ENCODE data around the gene ZNHIT2. TPM values are rescaled to one million over a fixed set of nuclear protein-coding genes. Genes with fewer than 3 reads are reported as not detected.

The ZNHIT2 gene
- total RNA-seq, 1 donor from 2014 or later: 8.1 TPM

DNA sequence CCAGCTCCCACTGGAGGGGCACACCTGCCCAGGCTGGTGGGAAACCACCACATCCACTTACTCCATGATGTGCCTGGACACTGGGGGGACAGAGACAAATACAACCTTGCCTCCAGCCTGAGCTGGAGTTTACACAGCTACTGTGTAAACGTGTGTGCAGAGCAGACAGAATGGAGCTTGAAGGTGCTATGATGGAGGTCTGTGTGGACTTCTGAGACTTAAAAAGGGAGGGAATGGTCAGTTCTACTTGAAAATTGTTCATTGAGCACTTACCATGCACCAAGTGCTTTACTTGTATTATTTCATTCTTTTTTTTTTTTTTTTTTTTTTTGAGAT lies 44.9 kb downstream of the ZNHIT2 start:
- no peak overlapping the region for H3K4me3 Mint-ChIP-seq (ENCODE audit: unreplicated experiment)
- no peak overlapping the region for H2AFZ ChIP-seq (ENCODE audit: low read depth, low read length)
- H3K9ac ChIP-seq (ENCODE audit: low read length): no peak overlapping the region
- no peak for DNase-seq (ENCODE audit: low read depth)
- H3K4me2 ChIP-seq (ENCODE audit: low read length): no peak overlapping the region
- H3K9me3 ChIP-seq (ENCODE audit: insufficient read depth, low read depth, low read length): no peaks in the 10 kb centered on the region
- peaks cover 4% of the 10 kb centered on the region for H3K79me2 ChIP-seq (ENCODE audit: insufficient read depth, low read length)
- H3K27me3 ChIP-seq (ENCODE audit: insufficient read depth, low read length): no peaks in the 10 kb centered on the region
- H3K9me3 Mint-ChIP-seq (ENCODE audit: unreplicated experiment): no peaks in the 10 kb centered on the region
- H3K27ac ChIP-seq (ENCODE audit: low read depth, low read length): no peak overlapping the region
- H4K20me1 ChIP-seq (ENCODE audit: insufficient read depth, low read length): no peaks in the 10 kb centered on the region
- no peak overlapping the region for H3K27ac Mint-ChIP-seq (ENCODE audit: unreplicated experiment)
- no peak for FAIRE-seq
- H3K36me3 ChIP-seq (ENCODE audit: insufficient read depth, low read length): peaks cover 4% of the 10 kb centered on the region
- H3K4me3 ChIP-seq (ENCODE audit: insufficient read depth, low read depth, low read length): no peak overlapping the region
- no peak for TF ChIP-seq EZH2 (IDR thresholded peaks at IDR 0.05; ENCODE audit: insufficient read depth, low read length)
- TF ChIP-seq, protein P1, sequence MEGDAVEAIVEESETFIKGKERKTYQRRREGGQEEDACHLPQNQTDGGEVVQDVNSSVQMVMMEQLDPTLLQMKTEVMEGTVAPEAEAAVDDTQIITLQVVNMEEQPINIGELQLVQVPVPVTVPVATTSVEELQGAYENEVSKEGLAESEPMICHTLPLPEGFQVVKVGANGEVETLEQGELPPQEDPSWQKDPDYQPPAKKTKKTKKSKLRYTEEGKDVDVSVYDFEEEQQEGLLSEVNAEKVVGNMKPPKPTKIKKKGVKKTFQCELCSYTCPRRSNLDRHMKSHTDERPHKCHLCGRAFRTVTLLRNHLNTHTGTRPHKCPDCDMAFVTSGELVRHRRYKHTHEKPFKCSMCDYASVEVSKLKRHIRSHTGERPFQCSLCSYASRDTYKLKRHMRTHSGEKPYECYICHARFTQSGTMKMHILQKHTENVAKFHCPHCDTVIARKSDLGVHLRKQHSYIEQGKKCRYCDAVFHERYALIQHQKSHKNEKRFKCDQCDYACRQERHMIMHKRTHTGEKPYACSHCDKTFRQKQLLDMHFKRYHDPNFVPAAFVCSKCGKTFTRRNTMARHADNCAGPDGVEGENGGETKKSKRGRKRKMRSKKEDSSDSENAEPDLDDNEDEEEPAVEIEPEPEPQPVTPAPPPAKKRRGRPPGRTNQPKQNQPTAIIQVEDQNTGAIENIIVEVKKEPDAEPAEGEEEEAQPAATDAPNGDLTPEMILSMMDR (IDR thresholded peaks at IDR 0.05; ENCODE audit: insufficient read depth, low read depth, low read length): no peak
- no peaks in the 10 kb centered on the region for H3K36me3 Mint-ChIP-seq (ENCODE audit: low read depth, unreplicated experiment)
- no peaks in the 10 kb centered on the region for H3K4me1 Mint-ChIP-seq (ENCODE audit: low read depth, unreplicated experiment)
- peaks cover 3% of the 10 kb centered on the region for H3K27me3 Mint-ChIP-seq (ENCODE audit: low read depth, unreplicated experiment)
- no peaks in the 10 kb centered on the region for H3K4me1 ChIP-seq (ENCODE audit: insufficient read depth, low read length)

- no peak overlapping the region for H2AFZ ChIP-seq (ENCODE audit: low read depth, low read length)
- Mint-ChIP-seq H3K27me3 (ENCODE audit: low read depth, unreplicated experiment) (peaks cover 3% of the 10 kb centered on the region), H3K4me1 (ENCODE audit: low read depth, unreplicated experiment) (no peaks in the 10 kb centered on the region), H3K27ac (ENCODE audit: unreplicated experiment) (no peak overlapping the region), H3K4me3 (ENCODE audit: unreplicated experiment) (no peak overlapping the region), H3K9me3 (ENCODE audit: unreplicated experiment) (no peaks in the 10 kb centered on the region), H3K36me3 (ENCODE audit: low read depth, unreplicated experiment) (no peaks in the 10 kb centered on the region)
- no peaks in the 10 kb centered on the region for H3K9me3 ChIP-seq (ENCODE audit: insufficient read depth, low read depth, low read length)
- no peaks in the 10 kb centered on the region for H4K20me1 ChIP-seq (ENCODE audit: insufficient read depth, low read length)
- H3K9ac ChIP-seq (ENCODE audit: low read length): no peak overlapping the region
- TF ChIP-seq, protein P1 (IDR thresholded peaks at IDR 0.05; ENCODE audit: insufficient read depth, low read depth, low read length): no peak
- no peak for TF ChIP-seq EZH2 (IDR thresholded peaks at IDR 0.05; ENCODE audit: insufficient read depth, low read length)
- H3K79me2 ChIP-seq (ENCODE audit: insufficient read depth, low read length): no peaks in the 10 kb centered on the region
- FAIRE-seq: no peak
- no peak overlapping the region for H3K4me2 ChIP-seq (ENCODE audit: low read length)
- no peaks in the 10 kb centered on the region for H3K4me1 ChIP-seq (ENCODE audit: insufficient read depth, low read length)
- no peak overlapping the region for H3K27ac ChIP-seq (ENCODE audit: low read depth, low read length)
- H3K27me3 ChIP-seq (ENCODE audit: insufficient read depth, low read length): no peaks in the 10 kb centered on the region
- peaks cover 4% of the 10 kb centered on the region for H3K36me3 ChIP-seq (ENCODE audit: insufficient read depth, low read length)
- no peak overlapping the region for H3K4me3 ChIP-seq (ENCODE audit: insufficient read depth, low read depth, low read length)
- no peak for DNase-seq (ENCODE audit: low read depth)
These were observed 45.4 kb downstream of the ZNHIT2 start for GRCh38 chr11:65071907-65072630.

DNA sequence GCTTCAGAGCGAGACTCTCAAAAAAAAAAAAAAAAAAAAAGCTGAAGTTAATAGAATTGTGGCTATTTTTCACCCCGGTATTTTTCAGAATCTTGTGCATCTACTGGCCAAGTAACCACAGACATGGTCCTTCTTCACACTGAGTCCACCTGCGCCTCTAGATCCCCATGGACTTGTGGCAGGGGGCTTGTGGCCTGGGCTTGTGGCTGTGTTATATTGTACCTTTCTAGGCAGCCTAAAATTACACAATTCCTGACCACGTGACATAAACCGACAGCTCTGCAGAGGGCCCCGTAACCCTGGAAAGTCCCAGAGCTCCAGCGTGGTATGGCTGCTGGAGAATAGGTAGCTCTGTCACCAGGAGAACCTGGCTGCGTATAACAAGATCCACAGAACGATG lies 48.3 kb downstream of the ZNHIT2 start:
- Histone ChIP-seq H3K4me2 (ENCODE audit: low read length) (no peak overlapping the region), H3K4me3 (ENCODE audit: insufficient read depth, low read depth, low read length) (no peak overlapping the region), H3K79me2 (ENCODE audit: insufficient read depth, low read length) (no peaks in the 10 kb centered on the region), H2AFZ (ENCODE audit: low read depth, low read length) (no peak overlapping the region), H3K27ac (ENCODE audit: low read depth, low read length) (no peak overlapping the region), H3K4me1 (ENCODE audit: insufficient read depth, low read length) (no peaks in the 10 kb centered on the region), H4K20me1 (ENCODE audit: insufficient read depth, low read length) (no peaks in the 10 kb centered on the region), H3K36me3 (ENCODE audit: insufficient read depth, low read length) (no peaks in the 10 kb centered on the region), H3K9me3 (ENCODE audit: insufficient read depth, low read depth, low read length) (no peaks in the 10 kb centered on the region), H3K27me3 (ENCODE audit: insufficient read depth, low read length) (no peaks in the 10 kb centered on the region), H3K9ac (ENCODE audit: low read length) (no peak overlapping the region)
- Mint-ChIP-seq H3K27ac (ENCODE audit: unreplicated experiment) (no peak overlapping the region), H3K9me3 (ENCODE audit: unreplicated experiment) (no peaks in the 10 kb centered on the region), H3K4me1 (ENCODE audit: low read depth, unreplicated experiment) (no peaks in the 10 kb centered on the region), H3K4me3 (ENCODE audit: unreplicated experiment) (no peak overlapping the region), H3K27me3 (ENCODE audit: low read depth, unreplicated experiment) (peaks cover 6% of the 10 kb centered on the region), H3K36me3 (ENCODE audit: low read depth, unreplicated experiment) (no peaks in the 10 kb centered on the region)
- no peak for FAIRE-seq
- TF ChIP-seq, protein P1 (IDR thresholded peaks at IDR 0.05; ENCODE audit: insufficient read depth, low read depth, low read length): no peak
- TF ChIP-seq EZH2 (IDR thresholded peaks at IDR 0.05; ENCODE audit: insufficient read depth, low read length): no peak
- no peak for DNase-seq (ENCODE audit: low read depth)

Measured in astrocyte (in vitro differentiated cells and primary cell).